GM18505 (cell line): ENCODE results near the gene SOX6.

ENCODE experiments used
- ATAC-seq: cut with Tn5 transposase; IDR thresholded peaks from one replicate; pipeline ENCODE4 v1.9.1; 2021; ENCODE audit not compliant: unreplicated experiment
- POLR2A ChIP-seq: IDR thresholded peaks from 4 replicates; pipeline ENCODE4 v1.6.1; 2011; ENCODE audit warnings: borderline replicate concordance; ENCODE audit not compliant: insufficient read depth, insufficient read length; ENCODE audit errors: extremely low read depth

SOX6 gene

GRCh38 chr11:15918212-15918611, 438.1 kb downstream of the SOX6 start:
- no peak for TF ChIP-seq POLR2A
- ATAC-seq = no peak
